NCI-H146 treated with DMSO at 0.1 percent for 48 hours (cell line): ENCODE data around the gene CSNK1G3.

Experiments used
- DNase-seq: peaks from one replicate; lab custom pipeline; 2025; ENCODE audit not compliant: unreplicated experiment; lab: John Stamatoyannopoulos, UW

CSNK1G3 gene

GRCh38 chr5:123557907-123558306 lies 45.9 kb downstream of the CSNK1G3 start:
- DNase-seq: no peak

GRCh38 chr5:123558762-123559433 lies 46.9 kb downstream of the CSNK1G3 start:
- DNase-seq: no peak

GRCh38 chr5:123559434-123559775 lies 47.4 kb downstream of the CSNK1G3 start:
- DNase-seq: no peak

- no peak for DNase-seq
These were observed 49.3 kb downstream of the CSNK1G3 start for GRCh38 chr5:123561230-123561629.

GRCh38 chr5:123571927-123572326 lies 60.0 kb downstream of the CSNK1G3 start:
- DNase-seq: no peak

GRCh38 chr5:123578390-123578789 lies 66.4 kb downstream of the CSNK1G3 start:
- no peak for DNase-seq

GRCh38 chr5:123579410-123579809 lies 67.4 kb downstream of the CSNK1G3 start:
- DNase-seq: no peak

GRCh38 chr5:123582550-123583285 lies 70.7 kb downstream of the CSNK1G3 start:
- DNase-seq: no peak

- no peak for DNase-seq
These were observed 73.9 kb downstream of the CSNK1G3 start for GRCh38 chr5:123585871-123586270.

GRCh38 chr5:123594434-123594833 lies 82.5 kb downstream of the CSNK1G3 start:
- no peak for DNase-seq

- DNase-seq: no peak
These were observed 85.0 kb downstream of the CSNK1G3 start for GRCh38 chr5:123597018-123597417.

- no peak for DNase-seq
These were observed 86.2 kb downstream of the CSNK1G3 start for GRCh38 chr5:123598028-123598689.

- no peak for DNase-seq
These were observed 87.2 kb downstream of the CSNK1G3 start for GRCh38 chr5:123599171-123599570.

GRCh38 chr5:123601610-123602009 lies 89.6 kb downstream of the CSNK1G3 start:
- DNase-seq: no peak

- DNase-seq: no peak
These were observed 93.8 kb downstream of the CSNK1G3 start for GRCh38 chr5:123605822-123606221.

- DNase-seq: no peak
These were observed 98.2 kb downstream of the CSNK1G3 start for GRCh38 chr5:123610209-123610608.

GRCh38 chr5:123610665-123611405 lies 98.9 kb downstream of the CSNK1G3 start:
- peak; percentile 23 for DNase-seq

- DNase-seq: no peak
These were observed 99.4 kb downstream of the CSNK1G3 start for GRCh38 chr5:123611406-123611709.

GRCh38 chr5:123617561-123617960 lies 105.6 kb downstream of the CSNK1G3 start:
- DNase-seq: no peak

GRCh38 chr5:123626051-123626450 lies 114.1 kb downstream of the CSNK1G3 start:
- DNase-seq: no peak

GRCh38 chr5:123628860-123629544 lies 117.0 kb downstream of the CSNK1G3 start:
- no peak for DNase-seq
